MG63 (cell line): ENCODE data around the gene PRAMEF9. TPM values are rescaled to one million over a fixed set of nuclear protein-coding genes. Genes with fewer than 3 reads are reported as not detected.
"Not testable (repeated sequence)": the region's sequence is repeated elsewhere in the genome, so short reads cannot be mapped to it uniquely, and the experiment has no call there.

Experiments
- DNase-seq: peaks from one replicate; pipeline ENCODE4 v3.0.0-alpha.2; 2020
- H3K27me3 ChIP-seq: fragments of 250-450 bp; sonication (Bioruptor Pico); 2 replicates; pipeline ENCODE4 v1.5.1; 2020; ENCODE audit warnings: mild to moderate bottlenecking, moderate library complexity
- H3K36me3 ChIP-seq: fragments of 250-450 bp; sonication (Bioruptor Pico); 2 replicates; pipeline ENCODE4 v1.5.1; 2020; ENCODE audit warnings: mild to moderate bottlenecking, moderate library complexity
- H3K4me3 ChIP-seq: fragments of 250-450 bp; sonication (Bioruptor Pico); 2 replicates; pipeline ENCODE4 v1.5.1; 2020; ENCODE audit warnings: mild to moderate bottlenecking, moderate library complexity
- H3K9me3 ChIP-seq: fragments of 250-450 bp; sonication (Bioruptor Pico); 2 replicates; pipeline ENCODE4 v1.5.1; 2020; ENCODE audit warnings: mild to moderate bottlenecking, moderate library complexity
- total RNA-seq: library from RNA; depleted of rRNA; stranded (reverse); fragments of >200 nt; shearing (Covaris generic); gene quantifications from 2 replicates; pipeline ENCODE4 v1.2.3, GENCODE V29; 2014; ENCODE audit warnings: low replicate concordance; rRNA removed

Gene PRAMEF9
- not detected in 2 replicates for total RNA-seq

GRCh38 chr1:13171548-13171947 is at the start of gene PRAMEF9:
Gene PRAMEF9 (plus strand): TSS chr1:13171848. CDS start chr1:13175281, 3,433 bp downstream.
- not testable (repeated sequence) for H3K4me3 ChIP-seq, DNase-seq

GRCh38 chr1:13155909-13156308 is 15.7 kb upstream of the PRAMEF9 start, which contains the start of gene PRAMEF26:
Gene PRAMEF26 (minus strand): TSS chr1:13156009. CDS start chr1:13153095, 2,914 bp downstream.
- H3K36me3 ChIP-seq, H3K27me3 ChIP-seq, H3K9me3 ChIP-seq, DNase-seq, H3K4me3 ChIP-seq: not testable (repeated sequence)

More at GRCh38 chr1:13171548-13171947, at the start of gene PRAMEF9:
- H3K36me3 ChIP-seq, H3K27me3 ChIP-seq, H3K9me3 ChIP-seq: not testable (repeated sequence)

- H3K36me3 ChIP-seq, DNase-seq, H3K4me3 ChIP-seq, H3K27me3 ChIP-seq, H3K9me3 ChIP-seq: not testable (repeated sequence)
Measured at GRCh38 chr1:13165531-13165930, 6.1 kb upstream of the PRAMEF9 start, which contains the start of gene HNRNPCL4. Gene HNRNPCL4 (minus strand): TSS chr1:13165631. CDS start chr1:13165467, 164 bp downstream.

GRCh38 chr1:13201309-13201708 is 29.7 kb downstream of the PRAMEF9 start, which contains the start of gene PRAMEF13:
Gene PRAMEF13 (minus strand): TSS chr1:13201409. CDS start chr1:13199589, 1,820 bp downstream.
- H3K27me3 ChIP-seq, H3K36me3 ChIP-seq, DNase-seq, H3K9me3 ChIP-seq, H3K4me3 ChIP-seq: not testable (repeated sequence)

GRCh38 chr1:13208712-13209111 is 37.1 kb downstream of the PRAMEF9 start:
- not testable (repeated sequence) for H3K27me3 ChIP-seq, H3K4me3 ChIP-seq, DNase-seq, H3K36me3 ChIP-seq, H3K9me3 ChIP-seq

GRCh38 chr1:13216619-13217018 is 45.0 kb downstream of the PRAMEF9 start:
- not testable (repeated sequence) for H3K36me3 ChIP-seq, H3K27me3 ChIP-seq, H3K9me3 ChIP-seq, DNase-seq, H3K4me3 ChIP-seq

- not testable (repeated sequence) for DNase-seq, H3K36me3 ChIP-seq, H3K4me3 ChIP-seq, H3K27me3 ChIP-seq, H3K9me3 ChIP-seq
Measured at GRCh38 chr1:13219203-13219602, 47.6 kb downstream of the PRAMEF9 start.

- not testable (repeated sequence) for H3K27me3 ChIP-seq, H3K36me3 ChIP-seq, H3K4me3 ChIP-seq, H3K9me3 ChIP-seq, DNase-seq
Measured at GRCh38 chr1:13222788-13223187, 51.1 kb downstream of the PRAMEF9 start.

GRCh38 chr1:13224480-13225060 is 52.9 kb downstream of the PRAMEF9 start:
- Histone ChIP-seq H3K4me3 (no peak overlapping the region), H3K27me3 (peaks cover 4% of the 10 kb centered on the region; the same call in 1 of the 2 replicates), H3K36me3 (no peaks in the 10 kb centered on the region), H3K9me3 (no peaks in the 10 kb centered on the region)
- no peak for DNase-seq

- not testable (repeated sequence) for H3K9me3 ChIP-seq, H3K4me3 ChIP-seq, H3K27me3 ChIP-seq, DNase-seq, H3K36me3 ChIP-seq
Measured at GRCh38 chr1:13225675-13226204, 54.1 kb downstream of the PRAMEF9 start, which contains the start of gene PRAMEF18. Gene PRAMEF18 (minus strand): TSS chr1:13226154. CDS start chr1:13226106, 48 bp downstream.

- not testable (repeated sequence) for H3K27me3 ChIP-seq, H3K4me3 ChIP-seq, H3K36me3 ChIP-seq, H3K9me3 ChIP-seq, DNase-seq
Measured at GRCh38 chr1:13227271-13228055, 55.8 kb downstream of the PRAMEF9 start.

GRCh38 chr1:13228343-13228781 is 56.7 kb downstream of the PRAMEF9 start:
- Histone ChIP-seq H3K9me3 (no peaks in the 10 kb centered on the region), H3K27me3 (peaks cover 11% of the 10 kb centered on the region; the same call in 1 of the 2 replicates), H3K4me3 (no peak overlapping the region), H3K36me3 (no peaks in the 10 kb centered on the region)
- DNase-seq, result peak; percentile 20

Other genes with a start within 250 kb of the PRAMEF9 start
- gene PRAMEF6, start 224.3 kb upstream of the PRAMEF9 start, total RNA-seq, result not detected in 2 replicates
- gene PRAMEF27, start 115.3 kb upstream of the PRAMEF9 start, total RNA-seq, result not detected in 2 replicates
- gene HNRNPCL3, start 111.1 kb upstream of the PRAMEF9 start, total RNA-seq, result not detected in 2 replicates
- not detected in 2 replicates for gene PRAMEF25, start 101.1 kb upstream of the PRAMEF9 start, total RNA-seq
- not detected in 2 replicates for gene HNRNPCL2, start 55.0 kb upstream of the PRAMEF9 start, total RNA-seq
- not detected in 2 replicates for gene PRAMEF26, start 15.8 kb upstream of the PRAMEF9 start, total RNA-seq
- not detected in 2 replicates for gene HNRNPCL4, start 6.2 kb upstream of the PRAMEF9 start, total RNA-seq
- gene PRAMEF13, start 29.6 kb downstream of the PRAMEF9 start, total RNA-seq, result not detected in 2 replicates
- gene PRAMEF18, start 54.3 kb downstream of the PRAMEF9 start, total RNA-seq, result not detected in 2 replicates
- gene PRAMEF5, start 82.3 kb downstream of the PRAMEF9 start, total RNA-seq, result not detected in 2 replicates
- gene PRAMEF8, start 113.3 kb downstream of the PRAMEF9 start, total RNA-seq, result not detected in 2 replicates
- gene PRAMEF33, start 131.7 kb downstream of the PRAMEF9 start, total RNA-seq, result not detected in 2 replicates
- gene PRAMEF15, start 143.7 kb downstream of the PRAMEF9 start, total RNA-seq, result not detected in 2 replicates
- not detected in 2 replicates for gene PRAMEF14, start 175.3 kb downstream of the PRAMEF9 start, total RNA-seq
- not detected in 2 replicates for gene PRAMEF19, start 200.1 kb downstream of the PRAMEF9 start, total RNA-seq
- not detected in 2 replicates for gene PRAMEF17, start 217.8 kb downstream of the PRAMEF9 start, total RNA-seq
- gene PRAMEF20, start 238.6 kb downstream of the PRAMEF9 start, total RNA-seq, result not detected in 2 replicates